GM19099 (cell line): ENCODE results near the gene INPP5A.

ENCODE experiments used
- POLR2A ChIP-seq: IDR thresholded peaks from 3 replicates; pipeline ENCODE4 v1.6.1; 2011; ENCODE audit warnings: low read depth; ENCODE audit not compliant: insufficient read length; ENCODE audit errors: extremely low read depth

The INPP5A gene

GRCh38 chr10:132608511-132609195 lies 71.1 kb downstream of the INPP5A start:
- no peak for TF ChIP-seq POLR2A

DNA sequence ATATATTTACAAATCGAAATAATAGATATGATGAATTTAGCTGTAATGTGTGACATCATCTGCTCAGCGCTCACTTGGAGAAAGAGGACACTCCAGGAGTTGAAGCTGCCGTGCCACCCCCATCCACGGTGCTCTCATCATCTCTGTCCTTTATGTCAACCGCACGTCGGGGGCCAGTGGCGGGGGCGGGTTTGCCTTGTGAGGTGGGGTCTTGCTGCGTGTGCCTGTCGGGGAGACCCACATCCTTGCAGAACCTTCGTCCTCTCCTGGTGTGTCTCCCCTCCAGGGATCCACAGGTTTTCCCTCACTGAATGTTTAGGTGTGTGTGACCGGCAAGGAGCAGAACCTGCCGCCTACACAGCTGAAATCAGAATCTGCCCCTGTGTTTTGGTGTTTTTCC lies 71.6 kb downstream of the INPP5A start:
- no peak for TF ChIP-seq POLR2A

DNA sequence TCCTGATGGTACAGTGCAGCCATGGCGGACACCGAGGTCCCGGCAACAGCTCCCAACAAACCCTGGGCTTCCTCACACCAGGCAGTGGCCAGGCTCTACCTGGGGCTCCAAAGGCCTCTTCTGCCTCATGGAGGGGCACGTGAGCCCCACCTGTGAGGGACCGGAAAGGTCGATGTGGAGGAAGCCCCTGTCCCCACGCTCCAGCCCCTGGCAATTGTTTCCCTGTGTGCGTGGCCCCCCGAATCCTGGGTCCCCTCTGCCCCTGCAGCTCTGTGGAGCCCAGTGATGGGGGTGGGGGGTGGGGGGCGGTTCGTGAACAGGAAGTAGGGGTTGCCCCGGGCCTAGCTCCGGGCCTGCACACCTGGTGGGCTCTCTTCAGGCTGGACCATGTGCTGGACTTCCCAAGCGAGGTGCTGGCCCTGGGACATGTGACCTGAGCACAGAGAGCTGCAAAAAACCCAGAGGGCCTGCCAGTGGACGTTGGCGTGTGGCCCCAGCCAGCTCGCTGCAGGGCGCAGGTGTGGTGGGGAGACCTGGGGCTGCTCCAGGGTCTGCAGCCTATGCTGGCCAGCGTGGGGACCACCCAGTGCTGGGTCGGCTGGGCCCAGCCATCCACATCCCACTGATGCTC lies 72.6 kb downstream of the INPP5A start:
- TF ChIP-seq POLR2A: no peak

DNA sequence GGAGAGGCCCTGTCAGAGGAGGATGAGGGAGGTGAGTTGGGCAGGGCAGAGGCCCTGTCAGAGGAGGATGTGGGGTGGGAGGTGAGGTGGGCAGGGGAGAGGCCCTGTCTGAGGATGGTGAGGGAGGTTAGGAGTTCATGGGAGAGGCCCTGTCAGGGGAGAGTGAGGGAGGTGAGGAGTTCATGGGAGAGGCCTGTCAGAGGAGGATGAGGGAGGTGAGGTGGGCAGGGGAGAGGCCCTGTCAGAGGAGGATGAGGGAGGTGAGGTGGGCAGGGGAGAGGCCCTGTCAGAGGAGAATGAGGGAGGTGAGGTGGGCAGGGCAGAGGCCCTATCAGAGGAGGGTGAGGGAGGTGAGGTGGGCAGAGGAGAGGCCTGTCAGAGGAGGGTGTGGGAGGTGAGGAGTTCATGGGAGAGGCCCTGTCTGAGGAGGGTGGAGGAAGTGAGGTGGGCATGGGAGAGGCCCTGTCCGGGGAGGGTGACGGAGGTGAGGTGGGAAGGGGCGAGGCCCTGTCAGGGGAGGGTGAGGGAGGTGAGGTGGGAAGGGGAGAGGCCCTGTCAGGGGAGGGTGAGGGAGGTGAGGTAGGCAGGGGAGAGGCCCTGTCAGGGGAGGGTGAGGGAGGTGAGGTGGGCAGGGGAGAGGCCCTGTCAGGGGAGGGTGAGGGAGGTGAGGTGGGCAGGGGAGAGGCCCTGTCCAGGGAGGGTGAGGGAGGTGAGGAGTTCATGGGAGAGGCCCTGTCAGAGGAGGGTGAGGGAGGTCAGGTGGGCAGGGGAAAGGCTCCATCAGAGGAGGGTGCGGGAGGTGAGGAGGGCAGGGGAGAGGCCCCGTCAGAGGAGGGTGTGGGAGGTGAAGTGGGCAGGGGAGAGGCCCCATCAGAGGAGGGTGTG lies 73.7 kb downstream of the INPP5A start:
- no peak for TF ChIP-seq POLR2A

DNA sequence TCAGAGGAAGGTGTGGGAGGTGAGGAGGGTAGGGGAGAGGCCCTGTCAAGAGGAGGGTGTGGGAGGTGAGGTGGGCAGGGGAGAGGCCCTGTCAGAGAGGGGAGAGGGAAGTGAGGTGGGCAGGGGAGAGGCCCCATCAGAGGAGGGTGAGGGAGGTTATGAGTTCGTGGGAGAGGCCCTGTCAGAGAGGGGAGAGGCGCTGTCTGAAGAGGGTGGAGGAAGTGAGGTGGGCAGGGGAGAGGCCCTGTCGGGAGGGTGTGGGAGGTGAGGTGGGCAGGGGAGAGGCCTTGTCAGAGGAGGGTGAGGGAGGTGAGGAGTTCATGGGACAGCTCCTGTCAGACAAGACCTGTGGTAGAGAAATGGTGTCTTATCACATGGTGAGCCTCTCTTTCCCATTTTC lies 74.4 kb downstream of the INPP5A start:
- TF ChIP-seq POLR2A: no peak

GRCh38 chr10:132612571-132613504 lies 75.3 kb downstream of the INPP5A start:
- no peak for TF ChIP-seq POLR2A

- no peak for TF ChIP-seq POLR2A
Measured at GRCh38 chr10:132613566-132614348, 76.2 kb downstream of the INPP5A start.

DNA sequence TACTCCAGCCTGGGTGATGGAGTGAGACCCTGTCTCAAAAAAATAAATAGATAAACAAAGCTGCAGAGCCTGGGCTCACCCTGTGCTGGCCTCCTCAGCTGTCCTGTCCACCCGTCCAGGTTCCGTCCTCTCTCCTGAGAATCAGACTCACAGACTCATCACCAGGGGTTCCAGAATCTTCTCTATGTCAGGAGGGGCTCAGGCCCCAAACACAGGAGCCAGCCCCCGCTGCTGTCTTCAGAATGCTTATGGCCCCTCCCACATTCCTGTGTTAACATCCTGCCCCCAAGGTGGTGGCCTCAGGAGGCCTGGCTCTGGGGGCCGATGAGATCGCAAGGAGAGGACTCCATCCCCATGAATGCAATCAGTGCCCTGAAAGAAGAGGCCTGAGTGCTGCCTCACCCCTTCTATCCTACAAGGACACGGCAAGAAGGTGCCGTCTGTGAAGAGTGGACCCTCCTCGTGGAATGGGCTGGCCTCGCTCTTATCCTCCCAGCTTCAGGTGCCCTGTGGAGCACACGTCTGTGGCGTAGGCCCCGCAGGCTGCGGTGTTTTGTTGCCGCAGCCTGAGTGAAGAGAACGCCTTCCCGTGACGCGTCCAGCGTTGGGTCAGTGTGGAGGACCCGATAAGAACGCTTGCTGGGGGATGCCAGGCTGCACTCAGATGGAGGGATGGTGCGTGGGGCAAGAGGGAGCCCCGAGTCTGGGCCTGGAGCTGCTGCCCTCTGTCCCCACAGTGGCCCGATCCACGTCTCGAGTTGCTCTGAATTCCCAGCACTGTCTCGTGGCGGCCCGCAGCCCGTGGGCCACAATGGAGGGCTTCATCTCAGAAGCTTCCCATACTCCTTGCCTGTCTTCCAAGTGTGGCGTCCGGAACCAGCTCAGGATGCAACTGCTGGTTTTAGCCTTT lies 77.1 kb downstream of the INPP5A start:
- no peak for TF ChIP-seq POLR2A

- no peak for TF ChIP-seq POLR2A
Measured at GRCh38 chr10:132615341-132616169, 78.0 kb downstream of the INPP5A start.

DNA sequence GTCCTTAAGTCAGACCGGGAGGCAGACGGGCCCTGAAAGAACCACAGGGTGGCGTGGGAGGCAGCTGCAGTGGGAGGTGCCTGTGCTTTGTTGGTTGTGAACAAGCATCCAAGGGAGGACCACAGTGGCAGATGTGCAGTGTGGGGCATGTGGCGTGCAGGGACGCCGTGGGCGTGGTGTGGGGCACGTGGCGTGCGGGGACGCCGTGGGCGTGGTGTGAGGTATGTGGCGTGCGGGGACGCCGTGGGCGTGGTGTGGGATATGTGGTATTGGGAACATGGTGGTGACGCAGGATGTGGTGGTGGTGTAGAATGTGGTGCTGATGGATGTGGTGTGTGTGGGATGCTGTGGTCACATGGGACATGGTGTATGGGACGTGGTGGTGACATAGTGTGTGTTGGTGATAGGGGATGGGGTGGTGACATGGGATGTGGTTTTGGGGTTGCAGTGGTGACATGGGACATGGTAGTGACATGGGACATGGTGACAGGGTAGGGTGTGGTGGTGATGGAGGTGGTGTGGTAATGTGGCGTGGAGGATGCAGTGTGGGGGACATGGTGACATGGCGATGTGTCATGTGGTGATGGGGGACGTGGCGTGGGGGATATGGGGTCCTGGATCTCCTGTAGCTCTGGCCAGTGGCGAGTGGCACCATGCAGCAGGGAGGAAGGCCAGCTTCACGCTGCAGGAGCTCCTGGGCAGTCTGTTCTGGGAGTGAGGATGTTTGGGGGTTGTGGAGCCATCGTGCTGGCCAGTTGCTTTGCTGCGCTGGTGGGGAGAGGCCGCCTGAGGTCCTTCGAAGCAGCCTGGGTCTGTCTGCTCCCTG lies 78.8 kb downstream of the INPP5A start:
- TF ChIP-seq POLR2A: no peak

DNA sequence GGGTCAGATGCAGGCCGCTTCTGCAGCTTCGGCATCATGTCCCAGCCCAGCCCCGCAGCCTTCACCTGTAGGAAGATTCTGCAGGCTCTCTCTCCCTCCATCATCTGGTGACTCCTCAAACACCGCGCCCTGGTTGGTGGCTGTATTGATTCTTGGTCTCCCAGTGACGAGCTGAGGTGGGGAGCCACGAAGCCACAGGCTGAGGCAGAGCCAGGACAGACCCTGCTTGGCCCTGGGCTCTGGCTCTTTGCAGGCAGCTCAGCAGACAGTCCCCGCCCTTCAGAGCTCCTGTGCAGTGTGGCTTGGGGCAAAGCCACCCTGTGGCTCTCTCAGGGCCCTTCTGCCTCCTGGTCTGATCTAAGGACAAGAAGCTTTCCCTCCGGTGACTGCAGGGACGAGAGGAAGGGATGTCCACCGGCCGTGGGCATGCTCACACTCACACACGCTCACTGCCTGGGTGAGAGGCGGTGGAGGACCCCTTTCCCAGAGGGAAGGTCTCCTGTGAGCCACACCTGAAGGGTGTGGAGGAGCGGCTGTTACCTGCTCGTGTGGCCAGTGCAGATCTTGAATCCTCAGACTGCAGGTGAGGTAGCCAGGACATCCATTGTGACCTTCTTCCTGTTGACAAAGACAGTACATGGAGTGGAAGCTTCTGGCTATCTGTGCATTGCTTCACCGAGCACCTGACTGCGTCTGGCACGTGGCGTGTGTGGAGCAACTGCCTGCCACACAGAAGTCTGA lies 79.6 kb downstream of the INPP5A start:
- no peak for TF ChIP-seq POLR2A
